ENCODE results near the gene NLRP3.

GRCh38 chr1:247392088-247392487, 23.9 kb upstream of the NLRP3 start:
- TF ChIP-seq CTCF (IDR thresholded peaks at IDR 0.05 in 2 of 3, conservative IDR thresholded peaks at IDR 0.05 in 1 of 3; ENCODE audit: borderline replicate concordance in 1 of 3, insufficient read depth in 1 of 3, low read depth in 2 of 3, low read length in 2 of 3), result no peak
- no peak for TF ChIP-seq REST (IDR thresholded peaks at IDR 0.05; ENCODE audit: low read depth)
- TF ChIP-seq ATF3 (IDR thresholded peaks at IDR 0.05), result no peak
- no peak for TF ChIP-seq EZH2phosphoT487 (IDR thresholded peaks at IDR 0.05; ENCODE audit: borderline replicate concordance)
- no peak for TF ChIP-seq EZH2 (IDR thresholded peaks at IDR 0.05)

Measured in HCT116 (cell line).